Measurements from ENCODE around the gene EPHA6.

EPHA6 gene

DNA sequence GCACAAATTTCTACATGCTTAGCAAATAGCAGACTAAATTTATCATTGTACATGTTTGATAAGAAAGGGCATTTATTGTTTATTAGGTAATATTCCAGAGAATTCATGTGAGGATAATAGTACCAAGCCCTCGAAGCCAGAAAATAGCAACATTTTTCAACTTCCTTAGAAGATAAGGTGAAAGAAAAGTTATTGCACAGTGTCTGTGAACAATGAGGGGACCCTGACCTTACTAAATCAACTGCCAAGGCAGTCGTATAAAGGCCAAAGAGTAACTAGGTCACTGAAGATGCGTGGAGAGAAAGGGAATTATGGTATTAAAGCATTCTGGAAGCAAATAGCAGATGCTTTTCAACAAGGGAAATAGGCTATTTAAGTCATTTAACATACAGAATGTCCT lies 929.9 kb downstream of the EPHA6 start:
- H3K79me2 ChIP-seq (ENCODE audit: insufficient read depth, low read length) = no peaks in the 10 kb centered on the region
- H3K9me3 ChIP-seq (ENCODE audit: low read length) = no peaks in the 10 kb centered on the region
- H3K4me1 ChIP-seq (ENCODE audit: insufficient read depth, low read length, severe bottlenecking) = no peaks in the 10 kb centered on the region
- no peaks in the 10 kb centered on the region for H3K36me3 ChIP-seq (ENCODE audit: insufficient read depth, low read length)
- TF ChIP-seq EZH2 (IDR thresholded peaks at IDR 0.05; ENCODE audit: borderline replicate concordance, low read length) = no peak
- TF ChIP-seq, protein P1, sequence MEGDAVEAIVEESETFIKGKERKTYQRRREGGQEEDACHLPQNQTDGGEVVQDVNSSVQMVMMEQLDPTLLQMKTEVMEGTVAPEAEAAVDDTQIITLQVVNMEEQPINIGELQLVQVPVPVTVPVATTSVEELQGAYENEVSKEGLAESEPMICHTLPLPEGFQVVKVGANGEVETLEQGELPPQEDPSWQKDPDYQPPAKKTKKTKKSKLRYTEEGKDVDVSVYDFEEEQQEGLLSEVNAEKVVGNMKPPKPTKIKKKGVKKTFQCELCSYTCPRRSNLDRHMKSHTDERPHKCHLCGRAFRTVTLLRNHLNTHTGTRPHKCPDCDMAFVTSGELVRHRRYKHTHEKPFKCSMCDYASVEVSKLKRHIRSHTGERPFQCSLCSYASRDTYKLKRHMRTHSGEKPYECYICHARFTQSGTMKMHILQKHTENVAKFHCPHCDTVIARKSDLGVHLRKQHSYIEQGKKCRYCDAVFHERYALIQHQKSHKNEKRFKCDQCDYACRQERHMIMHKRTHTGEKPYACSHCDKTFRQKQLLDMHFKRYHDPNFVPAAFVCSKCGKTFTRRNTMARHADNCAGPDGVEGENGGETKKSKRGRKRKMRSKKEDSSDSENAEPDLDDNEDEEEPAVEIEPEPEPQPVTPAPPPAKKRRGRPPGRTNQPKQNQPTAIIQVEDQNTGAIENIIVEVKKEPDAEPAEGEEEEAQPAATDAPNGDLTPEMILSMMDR (IDR thresholded peaks at IDR 0.05; ENCODE audit: low read length) = no peak
- no peak overlapping the region for H3K27ac ChIP-seq (ENCODE audit: low read depth, low read length, poor library complexity, severe bottlenecking)
- no peaks in the 10 kb centered on the region for H3K27me3 ChIP-seq (ENCODE audit: insufficient read depth, low read length)
- no peaks in the 10 kb centered on the region for H3K9me2 ChIP-seq (ENCODE audit: low read depth, low read length)
- H3K4me2 ChIP-seq (ENCODE audit: low read length) = no peak overlapping the region
- no peak overlapping the region for H3K4me3 ChIP-seq (ENCODE audit: low read depth, low read length, poor library complexity, severe bottlenecking)
- H3K9ac ChIP-seq (ENCODE audit: low read length) = no peak overlapping the region
- H4K20me1 ChIP-seq (ENCODE audit: insufficient read depth, low read length) = no peaks in the 10 kb centered on the region
- H2AFZ ChIP-seq (ENCODE audit: low read length) = no peak overlapping the region
- H3F3A ChIP-seq (ENCODE audit: insufficient read depth, low read length) = no peaks in the 10 kb centered on the region

DNA sequence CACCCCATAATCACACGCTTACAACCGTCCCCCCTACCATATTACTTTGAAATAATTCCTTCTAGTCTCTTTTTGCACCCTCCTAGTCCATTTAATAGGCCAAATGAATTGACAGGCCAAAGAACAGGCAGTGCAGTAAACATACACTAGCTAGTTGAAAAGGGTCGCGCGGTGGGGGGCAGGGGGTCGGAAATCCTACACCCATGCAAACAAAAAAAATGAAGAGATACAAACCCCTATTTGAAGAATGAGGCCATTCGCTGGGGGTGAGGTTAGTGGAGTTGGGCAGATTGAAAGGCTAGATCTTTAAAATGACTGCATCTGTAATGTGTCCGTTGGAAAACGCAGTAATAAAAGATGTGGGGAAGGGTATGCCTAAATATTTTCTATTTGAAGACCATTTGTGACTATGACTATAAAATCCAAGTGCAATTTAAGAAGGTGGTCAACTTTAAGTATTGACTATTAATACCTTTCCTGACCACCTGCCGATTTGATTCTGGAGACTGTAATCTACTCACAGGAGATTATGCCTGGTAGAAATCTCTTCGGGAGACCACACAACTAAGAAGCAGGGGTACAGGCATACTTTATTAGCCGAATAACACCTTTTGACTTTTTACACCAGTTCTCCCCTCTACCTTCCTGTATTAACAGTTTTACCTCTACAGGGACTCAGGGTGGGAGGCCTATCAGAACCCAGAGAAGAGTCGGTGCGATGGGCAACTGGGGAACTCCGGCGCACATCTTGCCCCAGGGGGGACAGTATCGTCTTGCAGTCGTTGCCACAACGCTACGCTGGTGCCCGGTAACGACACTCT lies 949.4 kb downstream of the EPHA6 start:
- Histone ChIP-seq H4K20me1 (ENCODE audit: insufficient read depth, low read length) (no peaks in the 10 kb centered on the region), H3F3A (ENCODE audit: insufficient read depth, low read length) (no peaks in the 10 kb centered on the region), H3K4me2 (ENCODE audit: low read length) (peak overlapping the region; percentile 73), H3K9me3 (ENCODE audit: low read length) (no peaks in the 10 kb centered on the region), H3K4me1 (ENCODE audit: insufficient read depth, low read length, severe bottlenecking) (peaks cover 27% of the 10 kb centered on the region), H3K27ac (ENCODE audit: low read depth, low read length, poor library complexity, severe bottlenecking) (peak overlapping the region; percentile 11), H3K79me2 (ENCODE audit: insufficient read depth, low read length) (no peaks in the 10 kb centered on the region), H3K27me3 (ENCODE audit: insufficient read depth, low read length) (no peaks in the 10 kb centered on the region), H3K4me3 (ENCODE audit: low read depth, low read length, poor library complexity, severe bottlenecking) (peak overlapping the region; percentile 71), H3K36me3 (ENCODE audit: insufficient read depth, low read length) (no peaks in the 10 kb centered on the region), H2AFZ (ENCODE audit: low read length) (peak overlapping the region; percentile 65), H3K9ac (ENCODE audit: low read length) (peak overlapping the region; percentile 62), H3K9me2 (ENCODE audit: low read depth, low read length) (no peaks in the 10 kb centered on the region)
- TF ChIP-seq, protein P1 (IDR thresholded peaks at IDR 0.05; ENCODE audit: low read length) = no peak
- no peak for TF ChIP-seq EZH2 (IDR thresholded peaks at IDR 0.05; ENCODE audit: borderline replicate concordance, low read length)

DNA sequence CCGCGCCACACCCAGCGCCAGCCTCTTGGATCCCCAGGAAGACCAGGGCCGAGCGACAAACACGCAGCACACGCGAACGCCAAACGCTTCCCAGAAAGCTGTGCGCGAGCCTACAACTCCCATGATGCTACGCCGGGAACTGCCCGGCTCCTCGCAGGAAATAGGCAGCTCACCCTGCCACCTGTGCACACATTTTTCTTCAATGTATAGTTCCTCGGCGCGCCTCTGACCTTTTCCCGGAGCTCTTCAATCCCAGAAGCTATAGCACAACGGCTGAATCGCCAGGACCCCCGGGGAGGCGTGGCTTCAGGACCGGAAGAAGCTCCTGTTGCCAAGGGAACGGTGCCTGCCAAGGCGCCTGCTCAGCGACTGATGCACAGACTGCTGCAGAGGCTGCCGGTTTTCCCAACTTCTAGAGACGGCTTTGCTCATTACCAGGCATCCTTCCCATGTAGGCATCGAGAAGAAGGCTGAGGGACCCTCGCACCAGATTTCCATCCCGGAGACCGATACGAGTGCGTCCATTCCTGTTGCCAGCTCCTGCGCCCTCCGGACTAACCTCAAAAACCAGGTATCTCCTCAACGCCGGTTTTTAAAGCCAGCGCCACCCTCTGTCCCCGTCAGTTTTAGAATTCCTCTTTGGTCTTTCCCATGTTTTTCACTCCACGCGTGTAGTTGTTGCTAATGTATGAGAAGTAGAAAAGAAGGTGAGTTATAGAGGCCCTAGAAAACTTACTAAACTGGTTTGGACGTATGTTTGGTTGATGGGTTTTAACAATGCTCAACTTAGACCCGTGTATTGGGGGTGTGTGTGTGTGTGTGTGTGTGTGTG lies 950.2 kb downstream of the EPHA6 start, which contains the start of gene ARL6:
Gene ARL6 (plus strand): TSS at position 352 of the 832 bp plus-strand sequence. CDS start 3,350 bp downstream, outside the sequence.
- Histone ChIP-seq H3K9ac (ENCODE audit: low read length) (peak within 1 kb of the TSS; percentile 62), H4K20me1 (ENCODE audit: insufficient read depth, low read length) (no peaks in the 10 kb centered on the region), H3K79me2 (ENCODE audit: insufficient read depth, low read length) (no peaks in the 10 kb centered on the region), H3K36me3 (ENCODE audit: insufficient read depth, low read length) (peaks cover 2% of the 10 kb centered on the region; the same call in 1 of the 2 replicates), H3K4me1 (ENCODE audit: insufficient read depth, low read length, severe bottlenecking) (peaks cover 27% of the 10 kb centered on the region), H3K4me2 (ENCODE audit: low read length) (peak within 1 kb of the TSS; percentile 73), H3K27me3 (ENCODE audit: insufficient read depth, low read length) (no peaks in the 10 kb centered on the region), H3K4me3 (ENCODE audit: low read depth, low read length, poor library complexity, severe bottlenecking) (peak within 1 kb of the TSS; percentile 71), H2AFZ (ENCODE audit: low read length) (peak within 1 kb of the TSS; percentile 65), H3K27ac (ENCODE audit: low read depth, low read length, poor library complexity, severe bottlenecking) (peak within 1 kb of the TSS; percentile 11), H3K9me3 (ENCODE audit: low read length) (no peaks in the 10 kb centered on the region), H3K9me2 (ENCODE audit: low read depth, low read length) (no peaks in the 10 kb centered on the region), H3F3A (ENCODE audit: insufficient read depth, low read length) (no peaks in the 10 kb centered on the region)
- TF ChIP-seq, protein P1 (IDR thresholded peaks at IDR 0.05; ENCODE audit: low read length) = peak; percentile 37; the same call in 1 of the 2 replicates
- no peak for TF ChIP-seq EZH2 (IDR thresholded peaks at IDR 0.05; ENCODE audit: borderline replicate concordance, low read length)

All from OCI-LY1 (cell line).